Inferior parietal cortex (tissue), 1 donor: ENCODE results near the gene USP2.

Source experiments
- DNase-seq: peaks from one replicate; pipeline ENCODE4 v3.0.0-alpha.2; 2016; ENCODE audit errors: extremely low spot score

The USP2 gene

DNA sequence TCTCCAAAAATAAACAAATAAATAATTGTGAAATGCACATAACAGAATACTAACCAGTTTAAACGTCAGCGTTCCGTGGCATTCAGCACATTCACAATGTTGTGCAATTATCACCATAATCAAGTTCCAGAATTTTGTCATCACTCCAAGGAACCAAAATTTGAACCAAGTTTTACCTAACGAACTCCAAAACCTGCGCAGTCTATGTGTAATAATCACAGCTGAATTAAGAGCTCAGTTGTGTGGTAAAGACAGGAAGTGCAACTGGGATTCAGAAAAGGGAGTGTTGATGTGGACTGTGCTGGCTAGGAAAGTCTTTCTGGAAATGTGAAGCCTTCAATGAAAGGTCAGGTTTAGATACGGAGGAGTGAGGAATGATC lies 59.1 kb downstream of the USP2 start:
- no peak for DNase-seq

DNA sequence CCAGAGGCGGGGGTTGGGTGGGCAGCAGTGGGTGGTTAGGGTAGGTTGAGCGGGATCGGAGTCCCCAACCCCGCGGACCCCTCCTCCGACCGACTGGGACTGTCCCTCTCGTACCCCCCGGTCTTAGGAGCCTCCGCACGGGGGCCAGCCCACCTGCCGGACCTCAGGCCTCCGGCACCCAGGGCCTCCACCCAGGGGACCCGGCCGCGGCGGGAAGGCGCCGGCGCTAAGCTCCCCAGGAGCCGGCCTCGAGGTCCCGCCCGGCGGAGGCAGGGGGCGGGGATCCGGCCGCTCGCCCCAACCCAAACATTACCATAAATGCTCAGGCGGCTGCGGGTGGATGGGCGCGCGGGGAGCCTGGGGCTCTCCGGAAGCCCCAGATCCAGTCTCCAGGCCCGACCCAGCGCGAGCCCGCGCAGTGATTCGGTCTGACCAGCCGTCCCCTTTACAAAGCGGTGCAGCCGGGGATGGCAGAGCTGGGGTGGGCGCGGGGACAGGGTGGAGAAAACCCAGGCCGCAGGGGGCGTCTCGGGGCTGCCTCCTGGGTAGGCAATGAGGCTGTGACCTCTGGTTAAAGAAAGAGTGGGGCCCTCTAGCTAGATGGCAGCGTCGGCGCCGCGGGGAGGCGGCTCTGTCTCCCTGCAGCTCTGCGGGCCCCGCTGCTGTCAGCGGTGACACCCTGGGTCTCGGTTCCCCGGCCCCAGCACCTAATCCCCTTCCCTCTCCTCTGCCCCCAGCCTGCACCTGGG lies 60.5 kb downstream of the USP2 start:
- DNase-seq = peak; percentile 46

DNA sequence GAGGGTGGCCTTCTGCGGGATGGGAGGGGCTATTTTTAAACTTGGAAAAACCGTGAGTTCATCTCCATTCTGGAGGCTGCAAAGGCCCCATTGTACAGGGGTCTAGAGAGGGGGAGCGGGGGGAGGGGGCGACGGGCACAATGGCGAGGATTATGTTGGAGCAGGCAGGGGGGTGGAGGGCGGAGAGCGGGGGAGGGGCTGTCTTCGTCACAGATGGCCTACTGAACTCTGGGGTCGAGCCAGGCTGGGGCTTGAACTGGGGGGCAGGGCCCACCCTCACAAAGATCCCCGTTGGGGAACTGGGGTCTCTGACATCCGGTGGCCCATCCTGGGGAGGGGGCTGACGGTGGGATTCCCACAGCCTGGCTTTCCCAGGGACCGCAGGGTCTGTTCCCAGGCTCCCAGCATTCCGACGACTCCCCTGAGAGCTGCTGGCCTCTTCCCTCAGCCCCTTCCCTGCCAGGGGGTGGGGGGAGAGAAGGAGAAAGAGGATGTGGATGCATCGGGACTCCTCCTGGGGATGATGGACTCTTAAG lies 61.2 kb downstream of the USP2 start:
- no peak for DNase-seq

DNA sequence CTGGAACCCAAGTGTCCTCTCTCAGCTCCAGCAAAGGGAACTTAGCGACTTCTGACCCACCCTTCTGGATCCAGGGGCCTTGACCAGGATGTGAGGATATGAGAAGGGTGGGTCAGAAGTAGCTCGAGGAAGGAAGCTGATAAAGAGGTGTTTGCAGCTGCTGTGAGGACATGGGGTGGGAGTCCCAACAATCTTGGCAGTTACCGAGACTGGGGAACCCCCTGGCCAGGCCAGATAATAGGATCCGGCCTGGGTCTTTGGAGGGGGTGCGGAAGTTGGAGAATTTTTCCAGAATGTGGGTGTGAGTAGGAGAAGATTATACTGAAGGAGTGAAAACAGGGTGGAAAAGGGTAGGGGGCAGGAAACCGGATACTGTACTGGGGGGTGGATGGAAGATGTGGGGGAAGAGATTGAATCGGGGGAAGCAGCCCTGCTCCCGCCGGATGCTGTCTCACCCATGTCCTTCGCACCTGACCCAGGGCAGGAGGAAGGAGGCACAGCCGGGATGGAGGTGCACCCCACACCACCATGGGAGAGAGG lies 61.7 kb downstream of the USP2 start:
- DNase-seq = no peak

DNA sequence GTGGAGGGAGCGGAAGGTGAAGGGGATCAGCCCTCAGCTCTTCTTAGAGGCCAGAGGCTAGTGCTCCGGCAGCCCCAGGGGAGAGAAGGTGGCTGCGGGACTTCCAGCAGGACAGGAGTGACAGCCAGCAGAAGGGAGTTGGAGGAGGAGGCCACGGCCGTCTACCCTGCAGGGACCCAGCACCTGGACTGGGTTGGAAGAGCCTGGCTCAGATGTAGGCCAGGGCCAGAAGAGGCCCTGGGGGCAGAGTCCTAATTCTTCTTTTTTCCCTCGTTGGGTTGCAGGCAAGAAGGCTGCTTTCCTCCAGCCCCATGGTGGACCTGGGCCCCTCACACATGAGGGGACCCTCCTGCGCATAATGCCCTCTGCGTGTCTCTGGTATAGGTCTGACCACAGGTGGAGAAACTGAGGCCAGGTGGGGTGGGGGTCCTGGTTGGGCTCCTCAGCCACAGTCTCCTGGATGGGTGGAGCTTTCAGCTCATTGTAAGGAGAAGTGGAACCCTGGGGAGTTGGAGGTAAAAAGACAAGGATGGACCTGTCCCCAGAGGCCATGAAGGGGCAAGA lies 62.3 kb downstream of the USP2 start:
- no peak for DNase-seq

DNA sequence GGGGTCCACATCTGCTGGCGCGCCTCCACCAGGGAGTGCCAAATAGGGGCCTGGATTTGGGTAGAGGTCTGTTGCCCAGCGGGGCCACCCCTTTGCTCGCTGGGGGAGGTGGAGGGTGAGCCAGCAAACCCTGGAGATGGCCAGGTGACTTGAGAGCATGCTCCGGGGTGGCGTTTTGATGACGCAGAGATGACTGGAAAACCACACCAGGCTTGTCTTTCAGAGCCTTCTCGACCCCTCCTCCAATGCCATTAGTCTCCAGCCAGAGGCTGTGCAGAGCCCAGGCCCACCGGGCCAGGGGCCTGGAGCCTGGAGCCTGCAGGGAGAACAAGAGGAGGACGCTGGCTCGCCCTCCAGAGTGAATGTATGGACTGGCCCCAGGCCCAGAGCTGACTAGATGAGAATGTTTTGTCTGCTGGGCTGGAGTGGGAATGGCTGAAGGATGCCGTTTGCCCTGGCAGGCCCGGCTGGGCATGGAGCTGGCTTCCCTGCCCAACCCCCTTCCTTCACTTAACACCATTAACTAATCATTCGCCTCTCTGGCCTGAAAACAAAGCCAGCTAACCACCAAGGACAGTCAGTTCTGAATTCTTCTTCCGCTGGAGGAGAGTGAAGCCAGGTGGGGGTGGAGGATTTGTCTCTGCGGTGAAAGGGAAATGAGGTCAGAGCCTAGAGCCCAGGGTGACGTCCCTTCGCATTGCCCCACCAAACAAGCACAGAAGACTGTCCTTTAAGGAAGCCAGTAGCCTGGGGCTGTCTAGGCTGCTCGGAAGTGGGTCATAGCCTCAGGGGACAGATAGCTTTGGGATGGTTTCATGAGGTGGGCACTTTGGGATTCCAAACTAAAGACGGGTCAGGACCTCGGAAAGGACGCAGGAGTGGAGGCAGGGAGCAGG lies 63.0 kb downstream of the USP2 start:
- DNase-seq = no peak

DNA sequence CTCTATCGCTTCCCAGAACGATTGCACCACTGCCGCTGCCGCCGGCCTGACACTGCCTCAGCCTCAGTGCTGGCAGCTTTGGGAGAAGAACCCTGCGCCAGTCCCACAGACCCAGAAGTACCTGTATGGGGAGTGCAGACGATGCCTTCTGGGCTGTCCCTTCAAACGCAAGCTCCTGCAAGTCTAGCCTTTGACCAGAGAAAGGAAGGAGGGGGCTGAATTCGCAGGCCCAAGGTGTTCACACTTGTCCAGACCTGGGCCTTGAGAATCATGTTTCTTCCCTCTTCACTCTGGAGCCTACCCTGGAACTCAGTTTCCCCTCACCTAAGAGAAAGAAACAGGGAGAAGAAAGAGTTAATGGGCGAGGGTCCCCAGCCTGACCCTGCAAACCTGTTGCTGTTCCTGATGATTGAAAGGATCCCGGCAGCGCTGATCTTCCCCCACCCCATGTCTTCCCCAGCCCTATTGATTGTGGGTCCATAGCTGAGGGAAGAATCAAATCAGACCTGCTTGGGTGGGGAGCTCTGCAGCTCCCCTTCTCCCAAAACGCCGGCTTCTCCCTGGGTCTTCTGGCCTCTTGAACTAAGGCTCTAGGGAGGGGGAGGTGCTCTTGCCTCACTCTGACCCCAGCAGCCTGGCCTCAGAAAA lies 63.8 kb downstream of the USP2 start:
- DNase-seq = no peak

DNA sequence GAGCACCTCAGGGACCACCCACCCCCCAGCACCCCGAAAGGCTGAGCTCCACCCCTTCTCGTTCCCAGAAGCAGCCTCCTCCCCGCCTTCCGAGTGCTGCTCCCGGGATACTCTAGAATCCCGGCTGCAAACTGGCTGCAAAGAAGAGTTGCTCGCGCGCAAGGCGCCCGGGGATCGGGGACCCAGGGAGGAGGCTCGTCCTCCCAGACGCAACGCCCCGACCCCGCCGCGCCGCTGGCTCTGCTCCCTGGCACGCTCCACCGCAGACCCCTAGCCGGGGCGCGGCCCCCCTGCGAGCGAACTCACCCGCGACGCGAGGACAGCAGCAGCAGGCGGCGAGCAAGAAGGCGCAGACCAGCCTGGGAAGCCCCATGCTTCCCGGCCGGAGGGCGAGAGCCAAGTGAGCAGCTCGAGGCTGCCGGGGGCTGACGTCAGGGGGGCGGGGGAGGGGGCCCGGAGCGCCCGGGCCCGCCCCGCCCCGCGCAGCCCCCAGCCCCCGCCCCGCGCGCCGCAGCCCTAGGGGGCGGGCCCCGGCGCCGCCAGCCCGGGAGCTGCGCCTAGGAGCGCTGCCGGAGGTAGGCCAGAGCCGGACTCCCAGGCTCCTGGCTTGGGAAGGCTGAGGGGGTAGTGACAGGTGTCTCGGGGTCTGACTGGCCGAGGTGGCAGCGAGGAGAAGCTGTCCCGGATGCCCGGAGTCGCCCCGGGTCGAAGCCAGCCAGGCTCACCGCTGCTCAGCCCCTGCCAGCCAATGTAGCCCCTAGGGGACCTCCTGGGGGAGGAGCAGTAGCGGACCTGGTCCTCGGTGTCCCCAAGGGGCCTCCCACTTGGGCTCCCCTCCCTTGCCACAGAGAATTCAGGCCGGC lies 64.5 kb downstream of the USP2 start, which contains the start of gene MCAM:
Gene MCAM, minus strand, starts transcription at position 402 of the 863 bp plus-strand sequence. Its CDS starts 29 bp downstream, at position 373.
- no peak for DNase-seq

DNA sequence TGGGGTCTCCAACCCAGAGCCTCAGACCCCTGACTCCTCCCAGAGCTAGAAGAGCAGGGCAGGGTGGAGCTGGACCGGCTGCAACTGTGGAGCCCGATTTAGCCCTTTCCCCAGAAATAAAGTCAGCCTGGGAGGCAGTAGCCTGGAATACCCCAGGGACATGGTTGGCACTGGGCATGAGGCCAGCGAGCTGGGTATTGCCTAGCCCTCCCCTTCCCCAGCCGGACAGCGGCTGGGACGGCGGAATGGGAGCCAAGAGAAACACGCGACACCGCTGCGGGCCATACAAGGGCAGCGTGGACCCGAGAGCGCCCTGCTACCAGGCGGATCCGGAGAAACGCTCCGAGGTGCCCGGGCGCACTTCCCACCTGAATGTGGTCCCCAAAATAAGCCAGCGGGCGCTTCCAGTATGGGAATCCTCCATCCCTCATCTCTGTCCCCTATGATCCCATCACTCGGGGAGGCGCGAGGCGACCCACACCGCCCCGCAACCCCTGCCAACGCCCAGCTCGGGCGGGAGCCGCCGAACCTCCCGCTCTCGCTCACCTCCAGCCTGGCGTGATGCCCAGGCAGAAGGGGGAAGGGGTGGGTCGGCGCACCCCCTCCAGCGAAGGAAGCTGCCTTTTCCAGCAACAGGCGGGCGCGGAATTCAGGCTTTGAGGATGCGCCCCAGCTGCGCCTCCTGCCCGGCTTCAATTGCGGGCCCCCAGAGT lies 65.3 kb downstream of the USP2 start:
- DNase-seq = peak; percentile 47

DNA sequence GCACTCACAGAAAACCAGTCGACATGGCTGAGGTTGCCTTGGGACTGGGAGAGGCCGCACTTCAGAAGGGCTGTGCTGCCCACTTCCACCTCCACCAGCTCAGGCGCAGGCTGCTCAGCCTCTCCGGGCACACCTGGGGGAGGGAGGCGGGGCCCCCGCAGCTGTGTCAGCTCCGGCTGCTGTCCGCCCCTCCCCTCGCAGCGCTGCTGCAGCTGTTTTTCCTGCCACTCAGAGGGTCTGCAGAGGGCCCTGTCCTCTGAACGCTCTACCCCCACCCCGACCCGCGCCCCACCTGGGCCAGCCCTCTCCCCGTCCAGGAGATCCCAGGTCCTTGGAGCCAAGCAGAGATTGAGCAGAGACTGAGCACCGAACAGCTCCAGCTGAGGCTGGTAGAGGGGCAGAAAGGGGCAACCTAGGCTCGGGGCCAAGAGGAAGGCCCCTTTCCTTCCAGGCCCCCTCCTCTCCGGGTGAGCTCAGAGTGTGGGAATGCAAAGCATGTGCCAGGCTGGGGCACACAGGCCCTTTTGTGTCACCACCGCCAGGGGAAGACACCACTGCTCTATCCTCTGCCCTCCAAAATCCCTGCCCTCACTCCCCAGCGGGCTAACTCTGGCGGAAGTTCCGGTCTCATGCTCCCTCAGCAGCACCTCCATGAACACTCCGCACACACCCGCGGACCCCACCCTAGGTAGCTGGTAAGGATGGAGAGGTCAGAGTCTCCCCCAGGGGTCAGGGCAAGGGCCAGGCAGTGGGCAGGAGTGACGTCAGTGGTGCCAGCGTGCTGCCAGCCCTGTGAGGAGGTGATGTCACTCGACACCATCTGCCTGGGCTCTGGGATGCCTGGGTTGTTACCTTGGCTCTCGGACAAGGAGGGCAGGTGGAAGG lies 66.1 kb downstream of the USP2 start:
- DNase-seq = no peak

DNA sequence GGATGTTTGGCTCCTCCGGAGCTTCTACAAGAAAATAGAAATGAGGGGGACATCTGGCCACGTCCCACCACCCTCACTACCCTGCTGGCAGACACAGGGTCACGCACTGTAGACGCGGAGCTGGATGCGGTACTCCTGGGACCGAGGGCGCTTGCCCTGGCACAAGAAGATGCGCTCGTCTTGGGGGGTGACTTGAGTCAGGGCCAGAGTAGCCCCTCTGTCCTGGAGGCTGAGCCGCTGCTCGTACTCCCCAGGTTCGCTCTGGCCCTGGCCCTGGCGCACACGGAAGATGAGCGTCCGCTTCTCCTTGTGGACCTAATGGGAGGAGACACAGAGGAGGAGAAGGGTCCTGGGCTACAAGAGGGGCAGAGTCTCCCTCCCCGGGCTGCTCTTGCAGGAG lies 66.8 kb downstream of the USP2 start:
- DNase-seq = no peak

DNA sequence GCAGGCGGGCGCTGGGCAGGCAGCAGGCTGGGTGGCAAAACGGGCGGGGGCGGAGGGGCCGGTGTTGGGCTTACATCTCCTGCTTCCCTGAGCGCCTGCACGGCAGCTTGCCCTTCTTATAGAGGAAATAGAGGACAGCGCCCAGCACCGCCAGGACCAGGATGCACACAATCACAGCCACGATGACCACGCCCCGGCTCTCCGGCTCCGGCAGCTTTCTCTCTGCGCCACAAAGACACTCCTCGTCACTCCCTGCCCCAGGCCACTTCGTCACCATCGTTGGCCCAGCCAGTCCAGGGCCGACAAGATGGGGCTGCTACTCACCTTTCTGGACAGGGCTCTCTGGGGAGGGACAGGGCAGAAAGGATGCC lies 70.8 kb downstream of the USP2 start:
- DNase-seq = no peak

DNA sequence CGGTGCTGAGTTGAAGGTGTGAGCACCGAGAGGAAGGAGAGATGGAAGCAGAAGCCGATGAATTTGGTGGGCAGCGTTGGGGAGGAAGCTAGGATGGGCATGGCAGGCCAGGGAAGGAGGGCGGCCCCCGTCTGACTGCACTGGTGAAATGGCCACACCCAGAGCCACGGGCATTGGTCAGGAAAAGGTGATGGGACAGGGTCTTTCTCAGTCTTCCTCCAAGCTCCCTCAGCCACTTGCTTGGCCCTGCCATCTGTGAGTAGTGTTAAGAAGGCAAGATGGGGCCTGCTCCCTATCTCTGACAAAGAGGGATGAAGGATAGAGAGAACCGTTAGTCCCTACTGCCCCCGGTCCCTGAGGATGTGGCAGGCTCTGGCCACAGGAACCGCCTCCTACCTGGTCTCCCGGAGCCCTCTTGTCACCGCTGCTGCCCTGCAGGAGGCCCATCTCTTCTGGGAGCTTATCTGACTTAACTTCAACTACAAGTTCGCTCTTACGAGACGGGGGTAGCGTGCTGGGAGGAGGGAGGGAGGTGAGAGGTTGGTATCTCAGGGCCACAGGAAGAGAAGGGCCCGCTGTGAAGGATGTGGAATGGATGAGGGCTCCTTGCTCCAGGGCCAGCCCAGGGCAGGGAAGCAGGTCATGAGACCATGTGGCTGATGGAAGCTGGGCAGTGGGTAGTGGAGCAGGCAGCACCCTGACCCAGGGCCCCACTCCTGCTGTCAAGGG lies 71.4 kb downstream of the USP2 start:
- no peak for DNase-seq

DNA sequence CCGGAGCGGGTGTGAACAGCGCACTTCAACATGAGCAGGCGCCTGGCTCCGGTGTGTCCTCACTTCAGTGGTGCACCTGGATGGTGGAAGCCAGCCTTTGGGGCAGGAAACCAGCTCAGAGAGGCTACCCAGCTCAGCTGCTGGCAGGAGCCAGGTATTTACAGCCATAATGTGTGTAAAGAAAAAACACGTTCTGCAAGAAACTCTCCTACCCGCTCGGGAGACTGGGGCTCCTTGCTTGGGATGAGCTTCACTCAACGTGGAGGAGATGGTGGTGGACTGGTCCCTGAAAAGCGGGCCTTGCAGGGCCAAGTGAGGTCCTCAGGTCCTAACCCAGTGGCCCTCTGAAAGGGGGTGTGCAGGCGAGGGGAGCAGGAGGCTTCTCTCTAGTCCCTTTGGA lies 72.1 kb downstream of the USP2 start:
- DNase-seq = no peak

DNA sequence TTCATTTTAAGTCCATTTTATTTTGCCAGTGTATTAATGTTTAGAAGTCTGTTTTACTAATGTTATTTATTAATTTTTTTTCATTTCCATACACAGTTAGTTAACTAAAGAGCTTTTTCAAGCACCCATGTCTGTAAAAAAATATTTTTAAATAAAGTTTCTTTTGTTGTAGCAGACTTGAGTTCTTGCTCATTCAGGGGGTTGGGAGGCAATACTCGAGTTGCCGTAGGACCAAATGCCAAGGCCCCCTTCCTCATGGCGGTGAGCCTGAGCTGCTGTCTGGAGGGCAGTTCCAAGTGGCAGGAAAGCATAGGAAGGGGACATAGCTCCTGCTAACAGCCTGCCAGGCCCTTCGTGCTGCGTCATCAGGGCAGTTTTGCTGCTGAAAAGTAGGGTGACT lies 73.5 kb downstream of the USP2 start:
- no peak for DNase-seq

DNA sequence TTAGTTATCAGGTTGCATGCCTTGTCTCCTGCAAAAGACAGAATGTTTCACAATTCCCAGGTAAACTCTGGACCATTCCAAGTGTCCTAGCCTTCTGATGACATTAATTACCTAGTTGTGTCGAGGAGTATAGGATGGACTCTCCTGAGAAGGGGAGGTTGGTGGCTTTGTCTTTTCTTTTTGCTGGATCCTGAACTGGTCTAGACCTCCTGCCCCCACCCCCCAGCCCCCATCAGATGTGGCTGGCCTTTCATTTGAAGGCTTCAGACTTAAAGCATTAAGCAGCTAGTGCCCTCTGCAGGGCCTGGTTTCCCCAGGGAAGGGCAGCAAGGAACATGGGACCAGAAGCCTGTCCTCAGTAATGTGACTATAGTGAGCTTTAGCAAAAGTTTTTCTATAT lies 74.3 kb downstream of the USP2 start:
- no peak for DNase-seq

DNA sequence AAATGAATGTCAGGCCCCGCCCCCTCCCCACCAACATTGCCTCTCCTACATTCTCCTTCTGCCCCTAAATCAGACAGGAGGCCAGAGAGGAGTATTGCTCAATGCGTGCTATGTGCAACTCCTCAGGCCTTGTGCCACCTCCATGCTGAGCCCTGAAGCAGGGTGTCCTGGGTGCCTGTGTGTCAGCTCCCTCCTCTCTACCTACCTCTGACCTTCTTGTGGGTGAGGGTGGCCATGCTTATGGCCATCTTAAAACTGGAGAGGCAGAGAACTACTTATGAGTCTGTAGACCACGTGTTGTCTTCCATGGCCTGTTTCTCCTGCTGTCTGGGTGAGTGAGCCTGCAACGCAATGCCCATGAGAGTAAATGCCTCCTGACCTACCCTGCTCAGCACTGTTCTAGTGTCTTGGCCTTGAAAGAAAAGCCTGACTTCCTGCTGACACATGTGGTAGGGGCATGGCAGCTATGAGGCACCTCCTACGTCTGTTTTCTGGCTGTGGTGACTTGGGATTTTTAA lies 75.1 kb downstream of the USP2 start:
- DNase-seq = no peak
